ENCODE results near the gene SNPH.

- TF ChIP-seq, protein P1, sequence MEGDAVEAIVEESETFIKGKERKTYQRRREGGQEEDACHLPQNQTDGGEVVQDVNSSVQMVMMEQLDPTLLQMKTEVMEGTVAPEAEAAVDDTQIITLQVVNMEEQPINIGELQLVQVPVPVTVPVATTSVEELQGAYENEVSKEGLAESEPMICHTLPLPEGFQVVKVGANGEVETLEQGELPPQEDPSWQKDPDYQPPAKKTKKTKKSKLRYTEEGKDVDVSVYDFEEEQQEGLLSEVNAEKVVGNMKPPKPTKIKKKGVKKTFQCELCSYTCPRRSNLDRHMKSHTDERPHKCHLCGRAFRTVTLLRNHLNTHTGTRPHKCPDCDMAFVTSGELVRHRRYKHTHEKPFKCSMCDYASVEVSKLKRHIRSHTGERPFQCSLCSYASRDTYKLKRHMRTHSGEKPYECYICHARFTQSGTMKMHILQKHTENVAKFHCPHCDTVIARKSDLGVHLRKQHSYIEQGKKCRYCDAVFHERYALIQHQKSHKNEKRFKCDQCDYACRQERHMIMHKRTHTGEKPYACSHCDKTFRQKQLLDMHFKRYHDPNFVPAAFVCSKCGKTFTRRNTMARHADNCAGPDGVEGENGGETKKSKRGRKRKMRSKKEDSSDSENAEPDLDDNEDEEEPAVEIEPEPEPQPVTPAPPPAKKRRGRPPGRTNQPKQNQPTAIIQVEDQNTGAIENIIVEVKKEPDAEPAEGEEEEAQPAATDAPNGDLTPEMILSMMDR (IDR thresholded peaks at IDR 0.05; ENCODE audit: insufficient read depth, low read length) = no peak
- TF ChIP-seq REST (IDR thresholded peaks at IDR 0.05; ENCODE audit: insufficient replicate concordance, low read depth) (no peak), SPI1 (IDR thresholded peaks at IDR 0.05; ENCODE audit: borderline replicate concordance, low read depth) (no peak), GABPA (IDR thresholded peaks at IDR 0.05; ENCODE audit: low read depth) (no peak)
Measured at GRCh38 chr20:1305712-1306111, 39.6 kb downstream of the SNPH start.

All from HL-60 (cell line).